ENCODE measurements around the gene TM9SF2.
A peak's percentile ranks its signal among the peaks of the same experiment; 100 is the strongest.

The TM9SF2 gene

GRCh38 chr13:99580500-99581268 is 79.4 kb downstream of the TM9SF2 start:
- DNase-seq: no peak

- no peak for DNase-seq
Measured at GRCh38 chr13:99582511-99582910, 81.2 kb downstream of the TM9SF2 start.

GRCh38 chr13:99585609-99586008 is 84.3 kb downstream of the TM9SF2 start:
- DNase-seq: no peak

GRCh38 chr13:99587021-99587420 is 85.7 kb downstream of the TM9SF2 start:
- no peak for DNase-seq

GRCh38 chr13:99587893-99588606 is 86.8 kb downstream of the TM9SF2 start:
- DNase-seq: no peak

GRCh38 chr13:99589575-99589974 is 88.3 kb downstream of the TM9SF2 start:
- no peak for DNase-seq

GRCh38 chr13:99590519-99591011 is 89.3 kb downstream of the TM9SF2 start:
- DNase-seq: no peak

- no peak for DNase-seq
Measured at GRCh38 chr13:99596180-99596579, 94.9 kb downstream of the TM9SF2 start.

- DNase-seq: no peak
Measured at GRCh38 chr13:99600318-99600717, 99.0 kb downstream of the TM9SF2 start.

- DNase-seq: no peak
Measured at GRCh38 chr13:99601535-99601934, 100.3 kb downstream of the TM9SF2 start.

GRCh38 chr13:99604636-99605035 is 103.4 kb downstream of the TM9SF2 start:
- DNase-seq: no peak

- DNase-seq: peak in 1 of 2 experiments; percentile 50
Measured at GRCh38 chr13:99605420-99606323, 104.4 kb downstream of the TM9SF2 start.

GRCh38 chr13:99606324-99607066 is 105.2 kb downstream of the TM9SF2 start, which contains the start of gene CLYBL:
Gene CLYBL (plus strand): TSS chr13:99606690.
- DNase-seq: peak; percentile 79 to 85

- DNase-seq: no peak
Measured at GRCh38 chr13:99608345-99608744, 107.1 kb downstream of the TM9SF2 start.

GRCh38 chr13:99610702-99611289 is 109.5 kb downstream of the TM9SF2 start:
- DNase-seq: no peak

Data from NCI-H187 (cell line).